Dendritic cell treated with granulocyte-macrophage colony-stimulating factor and Interleukin-4, amounts not matched to agents 40 ng/mL and 50 ng/mL, for 4 days (primary cell): ENCODE data around the gene ARID1A.
"Not testable (repeated sequence)": the region's sequence is repeated elsewhere in the genome, so short reads cannot be mapped to it uniquely, and the experiment has no call there.

Experiments
- H3K27ac Mint-ChIP-seq: one replicate; pipeline ENCODE4 v1.8.0; 2022; ENCODE audit warnings: mild to moderate bottlenecking, mixed read lengths
- H3K27me3 Mint-ChIP-seq: one replicate; pipeline ENCODE4 v1.8.0; 2022; ENCODE audit warnings: mild to moderate bottlenecking, mixed read lengths
- H3K36me3 Mint-ChIP-seq: one replicate; pipeline ENCODE4 v1.8.0; 2022; ENCODE audit warnings: low read depth, mixed read lengths
- H3K4me1 Mint-ChIP-seq: one replicate; pipeline ENCODE4 v1.8.0; 2022; ENCODE audit warnings: low read depth, mixed read lengths
- H3K4me3 Mint-ChIP-seq: one replicate; pipeline ENCODE4 v1.8.0; 2022; ENCODE audit warnings: mild to moderate bottlenecking, moderate library complexity, mixed read lengths
- H3K9me3 Mint-ChIP-seq: one replicate; pipeline ENCODE4 v1.8.0; 2022; ENCODE audit warnings: mixed read lengths
- intact Hi-C: fragments of 100-400 bp; cut with micrococcal nuclease; formaldehyde crosslinking; loops from one replicate; pipeline ENCODE4 v1.15.0; 2022

Gene ARID1A

DNA sequence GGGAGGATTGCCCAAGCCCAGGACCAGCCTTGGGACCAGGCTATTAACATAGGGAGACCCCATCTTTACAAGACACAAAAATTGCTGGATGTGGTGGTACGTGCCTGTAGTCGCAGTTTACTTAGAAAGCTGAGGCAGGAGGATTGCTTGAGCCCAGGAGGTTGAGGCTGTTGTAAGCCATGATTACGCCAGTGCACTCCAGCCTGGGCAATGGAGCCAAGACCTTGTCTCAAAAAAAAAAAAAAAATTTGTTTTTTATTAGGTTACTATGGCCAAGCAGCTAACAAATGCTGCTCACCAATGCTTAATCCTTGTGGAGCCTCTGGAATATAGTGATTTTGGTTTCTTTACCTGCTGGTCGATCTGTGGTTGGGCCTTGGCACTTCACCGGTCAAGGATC is 8.8 kb downstream of the ARID1A start:
- Mint-ChIP-seq H3K27me3 (no peaks in the 10 kb centered on the region), H3K36me3 (peaks cover 36% of the 10 kb centered on the region), H3K4me3 (no peak overlapping the region), H3K4me1 (peaks cover 54% of the 10 kb centered on the region), H3K27ac (no peak overlapping the region), H3K9me3 (no peaks in the 10 kb centered on the region)
- intact Hi-C loops = loop anchor here (5.0 kb wide), 1 partner anchor 38 kb away; no protein-coding TSS in a partner anchor

- H3K4me3 Mint-ChIP-seq, H3K27me3 Mint-ChIP-seq, H3K27ac Mint-ChIP-seq, intact Hi-C loops, H3K9me3 Mint-ChIP-seq: not testable (repeated sequence)
- Mint-ChIP-seq H3K4me1 (peaks cover 56% of the 10 kb centered on the region), H3K36me3 (peaks cover 42% of the 10 kb centered on the region)
Observed at GRCh38 chr1:26705227-26705626, 9.4 kb downstream of the ARID1A start.

- H3K4me1 Mint-ChIP-seq = peaks cover 60% of the 10 kb centered on the region
- intact Hi-C loops = no loop called here
- H3K27me3 Mint-ChIP-seq = no peaks in the 10 kb centered on the region
- peaks cover 48% of the 10 kb centered on the region for H3K36me3 Mint-ChIP-seq
- no peak overlapping the region for H3K4me3 Mint-ChIP-seq
- H3K27ac Mint-ChIP-seq = peak overlapping the region; percentile 59
- H3K9me3 Mint-ChIP-seq = no peaks in the 10 kb centered on the region
Observed at GRCh38 chr1:26705788-26706311, 10.0 kb downstream of the ARID1A start.

- Mint-ChIP-seq H3K4me1 (peaks cover 64% of the 10 kb centered on the region), H3K4me3 (peak overlapping the region; percentile 26), H3K36me3 (peaks cover 53% of the 10 kb centered on the region), H3K9me3 (no peaks in the 10 kb centered on the region), H3K27ac (peak overlapping the region; percentile 59), H3K27me3 (no peaks in the 10 kb centered on the region)
- intact Hi-C loops = no loop called here
Observed at GRCh38 chr1:26706315-26706714, 10.5 kb downstream of the ARID1A start.

GRCh38 chr1:26710811-26711210 is 15.0 kb downstream of the ARID1A start:
- H3K9me3 Mint-ChIP-seq = no peaks in the 10 kb centered on the region
- no peak overlapping the region for H3K27ac Mint-ChIP-seq
- H3K27me3 Mint-ChIP-seq = no peaks in the 10 kb centered on the region
- H3K4me1 Mint-ChIP-seq = peaks cover 82% of the 10 kb centered on the region
- H3K4me3 Mint-ChIP-seq = no peak overlapping the region
- peaks cover 79% of the 10 kb centered on the region for H3K36me3 Mint-ChIP-seq
- intact Hi-C loops = no loop called here

DNA sequence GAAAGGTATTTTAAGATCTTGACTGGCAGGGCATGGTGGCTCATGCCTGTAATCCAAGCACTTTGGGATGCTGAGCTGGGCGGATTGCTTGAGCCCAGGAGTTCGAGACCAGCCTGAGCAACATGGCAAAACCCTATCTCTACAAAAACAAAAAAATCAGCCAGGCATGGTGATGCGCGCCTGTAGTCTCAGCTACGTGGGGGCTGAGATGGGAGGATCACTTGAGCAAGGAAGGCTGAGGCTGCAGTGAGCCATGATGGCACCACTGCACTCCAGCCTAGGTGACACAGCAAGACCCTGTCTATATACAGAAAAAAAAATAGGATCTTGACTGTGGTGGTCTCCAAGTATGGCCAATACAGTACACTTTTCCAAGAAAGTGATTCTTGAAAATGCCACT is 16.0 kb downstream of the ARID1A start:
- Mint-ChIP-seq H3K27me3 (no peaks in the 10 kb centered on the region), H3K27ac (no peak overlapping the region), H3K4me3 (no peak overlapping the region), H3K4me1 (peaks cover 82% of the 10 kb centered on the region), H3K9me3 (no peaks in the 10 kb centered on the region), H3K36me3 (peaks cover 84% of the 10 kb centered on the region)
- intact Hi-C loops = no loop called here

GRCh38 chr1:26717017-26717491 is 21.2 kb downstream of the ARID1A start:
- H3K27ac Mint-ChIP-seq = no peak overlapping the region
- H3K36me3 Mint-ChIP-seq = peaks cover 73% of the 10 kb centered on the region
- H3K27me3 Mint-ChIP-seq = no peaks in the 10 kb centered on the region
- no peaks in the 10 kb centered on the region for H3K9me3 Mint-ChIP-seq
- no peak overlapping the region for H3K4me3 Mint-ChIP-seq
- peaks cover 91% of the 10 kb centered on the region for H3K4me1 Mint-ChIP-seq
- intact Hi-C loops = no loop called here

GRCh38 chr1:26719205-26719604 is 23.4 kb downstream of the ARID1A start:
- H3K4me3 Mint-ChIP-seq = no peak overlapping the region
- peaks cover 56% of the 10 kb centered on the region for H3K36me3 Mint-ChIP-seq
- no peaks in the 10 kb centered on the region for H3K27me3 Mint-ChIP-seq
- H3K4me1 Mint-ChIP-seq = peaks cover 91% of the 10 kb centered on the region
- H3K27ac Mint-ChIP-seq = no peak overlapping the region
- no peaks in the 10 kb centered on the region for H3K9me3 Mint-ChIP-seq
- intact Hi-C loops = no loop called here

DNA sequence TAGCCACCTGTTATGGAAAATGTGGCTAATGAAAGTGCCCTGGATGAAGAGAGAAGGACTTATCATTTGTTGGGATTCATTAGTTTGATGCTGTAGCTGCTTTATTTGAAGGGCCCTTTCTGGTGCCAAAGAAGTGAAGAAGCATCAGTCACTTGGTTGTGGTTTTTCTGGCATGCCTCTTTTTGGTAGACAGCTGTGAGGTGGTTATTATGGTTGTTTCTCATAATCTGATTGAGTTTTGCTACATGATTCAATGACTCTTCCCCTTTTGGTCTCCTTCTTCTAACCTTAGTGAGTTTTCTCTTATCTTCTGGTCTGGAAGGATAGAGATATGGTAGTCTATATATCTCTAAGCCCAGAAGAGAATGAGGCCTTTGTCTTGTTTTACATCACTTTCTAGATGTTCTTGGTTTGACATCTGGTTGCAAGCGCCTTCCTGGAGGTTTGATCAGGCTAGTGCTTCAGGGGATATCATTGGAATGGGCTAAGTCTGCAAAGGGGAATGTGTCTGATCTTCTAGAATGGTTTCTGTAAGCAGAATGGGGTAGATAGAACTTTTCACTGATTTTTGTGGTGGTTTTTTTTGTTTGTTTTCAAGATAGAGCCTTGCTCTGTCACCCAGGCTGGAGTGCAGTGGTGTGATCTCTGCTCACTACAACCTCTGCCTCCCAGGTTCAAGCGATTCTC is 26.0 kb downstream of the ARID1A start:
- peaks cover 43% of the 10 kb centered on the region for H3K36me3 Mint-ChIP-seq
- intact Hi-C loops = loop anchor here (10.0 kb wide), 1 partner anchor 63 kb away; the partner anchor contains the start of gene PIGV
- H3K27ac Mint-ChIP-seq = peak overlapping the region; percentile 70
- peaks cover 82% of the 10 kb centered on the region for H3K4me1 Mint-ChIP-seq
- no peaks in the 10 kb centered on the region for H3K9me3 Mint-ChIP-seq
- H3K27me3 Mint-ChIP-seq = no peaks in the 10 kb centered on the region
- H3K4me3 Mint-ChIP-seq = no peak overlapping the region

DNA sequence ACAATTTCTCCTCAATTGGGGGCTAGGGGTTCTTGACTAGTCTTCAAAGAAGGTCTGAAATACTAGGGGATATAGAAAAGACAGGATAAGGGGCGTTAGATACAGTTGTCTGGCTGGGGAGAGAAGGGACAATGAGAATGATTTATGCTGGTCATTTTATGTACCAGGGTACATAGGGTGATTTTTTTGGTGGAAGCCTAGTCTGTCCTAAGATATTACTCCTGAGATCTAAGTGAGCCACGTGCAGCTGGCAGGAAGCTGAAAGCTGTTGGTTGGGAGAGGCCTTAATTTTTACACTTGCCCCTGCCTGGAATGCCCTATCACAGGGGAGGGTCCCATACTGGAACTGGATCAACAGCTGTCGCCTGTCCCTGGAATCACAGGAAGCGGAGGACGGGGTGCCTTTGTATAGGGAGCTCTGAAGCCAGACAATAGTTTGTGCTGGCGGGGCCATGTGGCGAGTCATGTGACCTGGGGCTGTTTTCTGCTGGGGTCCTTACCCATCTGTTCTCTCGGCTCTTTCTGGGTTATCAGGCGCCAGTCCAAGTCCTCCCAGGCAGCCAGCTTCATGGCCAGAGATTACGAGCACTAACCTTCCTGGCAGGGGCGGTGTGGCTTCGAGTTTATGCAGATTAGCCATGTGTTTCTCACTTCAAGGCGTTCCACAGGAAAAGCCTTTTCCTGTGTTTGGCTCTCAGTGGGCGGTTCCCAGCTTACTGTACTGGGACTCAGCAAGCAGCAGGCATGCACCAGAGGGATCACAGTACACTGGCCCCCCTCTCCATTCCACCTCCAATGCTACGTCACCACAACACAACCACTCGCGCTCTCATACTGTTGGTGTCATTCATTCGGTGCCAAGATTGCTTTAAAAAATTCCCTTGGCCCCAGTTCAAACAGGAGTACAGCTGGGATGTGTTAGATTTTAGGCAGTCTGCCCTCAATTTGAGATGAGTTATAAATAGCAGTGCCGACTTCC is 27.5 kb downstream of the ARID1A start:
- Mint-ChIP-seq H3K27me3 (no peaks in the 10 kb centered on the region), H3K27ac (peak overlapping the region; percentile 70), H3K9me3 (no peaks in the 10 kb centered on the region), H3K4me3 (peak overlapping the region; percentile 47), H3K4me1 (peaks cover 78% of the 10 kb centered on the region), H3K36me3 (peaks cover 40% of the 10 kb centered on the region)
- intact Hi-C loops = loop anchor here (10.0 kb wide), 1 partner anchor 61 kb away; the partner anchor contains the start of gene PIGV

DNA sequence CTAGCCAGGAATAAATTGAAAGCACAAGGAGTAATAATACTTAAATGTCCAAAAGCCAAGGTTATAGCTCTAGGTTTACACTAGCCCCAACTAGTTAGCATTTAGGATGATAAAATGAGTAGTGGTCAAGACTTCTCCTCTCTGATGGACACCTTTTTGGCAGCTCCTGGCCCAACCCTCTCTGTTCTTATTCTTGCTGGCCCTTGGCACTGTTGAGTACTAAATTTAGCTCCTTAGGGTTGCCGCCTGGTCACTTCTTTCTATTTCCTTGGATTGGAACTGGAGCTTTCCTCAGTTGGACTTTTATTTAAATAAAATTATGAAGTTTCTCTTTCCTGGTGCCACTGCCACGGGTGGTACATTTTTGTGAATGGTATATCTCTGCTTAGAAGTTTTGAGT is 28.3 kb downstream of the ARID1A start:
- Mint-ChIP-seq H3K27ac (no peak overlapping the region), H3K9me3 (no peaks in the 10 kb centered on the region), H3K4me1 (peaks cover 77% of the 10 kb centered on the region), H3K4me3 (no peak overlapping the region), H3K36me3 (peaks cover 45% of the 10 kb centered on the region), H3K27me3 (no peaks in the 10 kb centered on the region)
- intact Hi-C loops = loop anchor here (10.0 kb wide), 1 partner anchor 61 kb away; the partner anchor contains the start of gene PIGV

DNA sequence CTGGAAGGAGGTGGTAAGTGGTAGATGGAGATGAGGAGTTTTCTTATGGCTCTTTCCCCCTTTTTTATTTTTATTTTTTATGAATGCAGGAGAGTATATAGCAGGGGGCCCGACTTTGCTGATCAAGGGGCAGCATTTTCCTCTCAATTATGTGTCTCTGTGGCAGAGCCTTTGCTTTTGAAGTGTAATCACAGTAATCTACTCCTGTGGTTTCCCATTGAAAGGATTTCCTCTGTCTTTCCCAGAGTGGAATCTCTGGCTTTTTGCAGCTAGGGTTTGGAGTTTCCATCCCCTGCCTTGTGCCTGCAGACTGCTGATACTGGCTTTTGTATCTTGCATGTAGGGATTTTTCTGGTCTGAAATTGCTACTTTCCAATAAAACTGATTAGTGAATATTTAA is 29.1 kb downstream of the ARID1A start:
- Mint-ChIP-seq H3K9me3 (no peaks in the 10 kb centered on the region), H3K27ac (no peak overlapping the region), H3K36me3 (peaks cover 50% of the 10 kb centered on the region), H3K4me3 (no peak overlapping the region), H3K4me1 (peaks cover 76% of the 10 kb centered on the region), H3K27me3 (no peaks in the 10 kb centered on the region)
- intact Hi-C loops = loop anchor here (10.0 kb wide), 1 partner anchor 60 kb away; the partner anchor contains the start of gene PIGV

DNA sequence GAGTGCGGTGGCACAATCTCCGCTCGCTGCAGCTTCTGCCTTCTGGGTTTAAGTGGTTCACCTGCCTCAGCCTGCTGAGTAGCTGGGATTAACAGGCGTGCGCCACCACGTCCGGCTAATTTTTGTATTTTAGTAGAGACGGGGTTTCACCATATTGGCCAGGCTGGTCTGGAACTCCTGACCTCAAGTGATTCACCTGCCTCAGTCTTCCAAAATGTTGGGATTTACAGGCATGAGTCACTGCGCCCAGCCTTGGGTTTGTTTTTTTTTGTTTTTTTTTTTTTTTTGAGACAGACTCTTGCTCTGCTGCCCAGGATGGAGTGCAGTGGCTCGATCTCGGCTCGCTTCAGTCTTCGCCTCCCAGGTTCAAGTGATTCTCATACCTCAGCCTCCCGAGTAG is 30.1 kb downstream of the ARID1A start:
- intact Hi-C loops = loop anchor here (1.0 to 10.0 kb wide), 2 partner anchors 12 to 59 kb away; partner anchors contain the start of gene PIGV
- H3K4me3 Mint-ChIP-seq = not testable (repeated sequence)

More for the DNA sequence above, 30.1 kb downstream of the ARID1A start:
- H3K27me3 Mint-ChIP-seq, H3K27ac Mint-ChIP-seq, H3K9me3 Mint-ChIP-seq: not testable (repeated sequence)
- Mint-ChIP-seq H3K4me1 (peaks cover 67% of the 10 kb centered on the region), H3K36me3 (peaks cover 50% of the 10 kb centered on the region)
